Middle frontal gyrus (tissue), 1 donor: ENCODE measurements around the gene MEGF9.
"Not testable (repeated sequence)": the region's sequence is repeated elsewhere in the genome, so short reads cannot be mapped to it uniquely, and the experiment has no call there.

Experiments
- DNase-seq: peaks from one replicate; pipeline ENCODE4 v3.0.0-alpha.2; 2015; ENCODE audit warnings: low spot score; ENCODE audit errors: extremely low spot score

Gene MEGF9

GRCh38 chr9:120714088-120714845 is at the start of gene MEGF9:
MEGF9 (minus strand) TSS chr9:120714470; CDS start chr9:120714358, 112 bp downstream.
- peak; percentile 98 for DNase-seq

DNA sequence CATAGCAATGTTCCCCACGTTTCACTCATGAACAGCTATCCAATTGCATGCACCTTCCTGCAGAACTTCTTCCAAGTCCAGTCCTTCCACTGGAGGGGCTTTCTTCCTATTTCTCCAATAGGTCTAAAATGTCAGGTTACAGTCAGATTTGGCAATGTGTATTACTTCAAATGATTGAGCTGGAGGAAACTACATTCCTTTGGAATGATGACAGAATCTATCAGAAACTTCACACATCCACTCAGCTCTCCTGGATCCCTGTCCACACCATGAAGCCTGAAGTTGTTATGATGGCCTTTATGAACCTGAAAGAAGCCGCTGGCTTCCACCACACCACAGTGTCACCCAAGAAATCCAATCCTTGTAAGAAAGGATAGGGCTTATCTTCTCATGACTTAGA is 46.7 kb upstream of the MEGF9 start:
- DNase-seq: no peak

DNA sequence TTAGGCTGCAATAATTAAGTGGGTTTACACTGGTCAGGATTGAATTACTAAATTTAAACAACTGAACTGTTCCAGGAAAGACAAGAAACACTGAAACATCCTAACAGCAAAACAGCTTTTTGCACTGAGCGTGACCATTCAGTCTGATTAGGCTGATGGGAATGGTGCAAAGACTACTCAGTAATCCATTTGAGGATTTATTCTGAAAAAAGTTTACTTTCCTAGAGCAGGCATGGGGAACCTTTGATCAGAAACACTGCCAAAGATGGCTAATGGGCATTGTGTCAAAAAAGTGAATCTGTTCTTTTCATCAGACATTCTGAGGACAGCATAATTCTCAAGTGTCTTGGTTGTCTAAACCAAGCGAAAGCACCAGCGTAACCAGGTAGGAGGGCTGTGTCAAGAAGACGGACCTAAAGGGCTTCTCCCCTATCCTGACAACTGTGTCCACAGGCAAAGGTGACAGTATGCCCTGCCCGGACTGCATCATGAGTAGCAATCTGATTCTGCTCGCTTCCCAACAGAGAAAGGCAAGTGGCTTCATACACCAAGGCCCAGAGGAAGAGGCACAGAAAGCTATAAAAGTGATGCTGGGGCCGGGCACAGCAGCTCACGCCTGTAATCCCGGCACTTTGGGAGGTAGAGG is 45.6 kb upstream of the MEGF9 start:
- no peak for DNase-seq

DNA sequence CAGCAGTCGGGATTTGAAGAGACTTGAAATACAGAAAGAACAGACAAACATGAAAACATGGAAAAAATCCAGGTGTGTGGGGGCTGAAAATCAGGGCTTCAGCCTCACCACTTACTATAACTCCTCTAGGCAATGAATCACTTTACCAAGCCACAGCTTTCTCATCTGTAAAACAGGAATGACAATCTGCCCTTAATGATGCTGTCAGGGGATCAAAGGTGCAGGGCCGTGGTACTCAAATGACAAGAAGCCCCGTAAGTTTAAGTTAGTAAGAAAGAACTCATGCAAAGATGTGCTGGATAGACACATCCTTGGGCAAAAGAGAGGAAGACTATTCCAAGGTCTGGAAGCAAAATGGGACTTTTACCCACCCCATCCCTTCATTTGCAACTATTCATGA is 44.3 kb upstream of the MEGF9 start:
- no peak for DNase-seq

GRCh38 chr9:120757026-120757913 is 43.0 kb upstream of the MEGF9 start:
- no peak for DNase-seq

DNA sequence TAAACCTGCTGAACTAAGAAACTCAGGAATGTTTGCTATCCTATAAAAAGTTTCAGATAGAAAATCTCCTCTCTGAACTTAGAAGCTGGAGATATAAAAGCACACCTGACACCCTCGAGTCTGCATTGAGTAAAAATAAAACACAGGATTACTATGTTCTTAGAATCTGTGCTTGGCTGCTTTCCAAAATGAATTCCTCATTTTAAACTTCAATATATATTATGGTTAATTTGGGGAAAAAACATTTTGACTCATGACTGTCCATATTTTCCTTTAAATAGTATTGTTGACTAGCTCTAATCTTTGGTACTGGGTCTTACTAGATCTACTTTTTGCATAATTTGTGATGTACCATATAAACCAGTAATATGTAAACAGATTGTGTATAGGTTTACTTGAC is 42.3 kb upstream of the MEGF9 start:
- no peak for DNase-seq

- peak; percentile 54 for DNase-seq
Measured at GRCh38 chr9:120755810-120756434, 41.7 kb upstream of the MEGF9 start.

- DNase-seq: no peak
Measured at GRCh38 chr9:120755044-120755443, 40.8 kb upstream of the MEGF9 start.

DNA sequence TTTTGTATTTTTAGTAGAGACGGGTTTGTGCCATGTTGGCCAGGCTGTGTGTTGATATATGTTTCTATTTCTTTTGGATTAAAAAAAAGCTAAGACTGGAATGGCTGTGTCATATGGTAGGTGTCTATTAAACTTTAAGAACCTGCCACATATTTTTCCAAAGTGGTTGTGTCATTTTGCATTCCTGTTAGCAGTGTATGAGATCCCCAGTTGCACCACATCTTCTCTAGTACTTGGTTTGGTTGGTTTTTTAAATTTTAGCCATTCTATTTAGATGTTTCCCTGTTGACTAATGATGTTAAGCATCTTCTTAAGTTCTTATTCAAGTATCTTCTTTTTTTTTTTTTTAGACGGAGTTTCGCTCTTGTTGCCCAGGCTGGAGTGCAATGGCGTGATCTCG is 36.2 kb upstream of the MEGF9 start:
- no peak for DNase-seq

GRCh38 chr9:120746366-120746765 is 32.1 kb upstream of the MEGF9 start:
- not testable (repeated sequence) for DNase-seq

GRCh38 chr9:120745278-120745677 is 31.0 kb upstream of the MEGF9 start:
- DNase-seq: no peak

DNA sequence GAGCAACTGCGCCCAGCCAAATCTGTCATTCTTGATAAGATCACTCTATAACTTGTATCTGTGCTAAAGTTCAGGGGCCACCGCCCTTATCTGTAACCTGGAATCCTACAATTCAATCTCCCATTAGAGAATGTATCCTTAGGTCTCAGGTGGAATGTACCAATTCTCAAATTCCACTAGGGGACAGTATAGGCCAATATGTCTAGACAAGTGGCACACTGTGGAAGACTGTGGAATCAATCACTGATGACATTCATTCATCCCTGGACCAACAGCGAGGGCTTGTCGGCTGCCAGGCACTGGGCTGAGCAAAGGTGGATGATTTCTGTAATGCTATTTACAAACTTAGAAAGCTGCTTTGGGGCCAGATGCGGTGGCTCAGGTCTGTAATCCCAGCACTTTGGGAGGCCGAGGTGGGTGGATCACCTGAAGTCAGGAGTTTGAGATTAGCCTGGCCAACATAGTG is 28.7 kb upstream of the MEGF9 start:
- no peak for DNase-seq

GRCh38 chr9:120741701-120742100 is 27.4 kb upstream of the MEGF9 start:
- DNase-seq: no peak

DNA sequence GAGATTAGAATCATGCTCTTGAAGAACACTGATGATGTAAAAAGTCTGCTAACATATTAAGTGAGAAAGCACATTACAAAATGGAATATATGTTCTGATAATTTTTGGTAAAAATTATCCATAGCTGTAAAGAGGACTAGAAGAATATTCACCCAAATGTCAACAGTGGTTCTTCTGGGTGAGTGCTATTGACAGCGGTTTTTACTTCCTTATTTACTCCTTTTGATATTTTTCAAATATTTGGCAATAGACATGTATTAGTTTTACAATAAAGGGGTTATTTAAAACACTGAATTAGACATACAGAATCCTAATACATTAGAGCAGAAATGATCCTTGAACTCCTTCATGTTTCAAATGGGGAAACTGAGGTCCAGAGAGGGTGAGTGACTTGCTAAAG is 26.9 kb upstream of the MEGF9 start:
- no peak for DNase-seq

DNA sequence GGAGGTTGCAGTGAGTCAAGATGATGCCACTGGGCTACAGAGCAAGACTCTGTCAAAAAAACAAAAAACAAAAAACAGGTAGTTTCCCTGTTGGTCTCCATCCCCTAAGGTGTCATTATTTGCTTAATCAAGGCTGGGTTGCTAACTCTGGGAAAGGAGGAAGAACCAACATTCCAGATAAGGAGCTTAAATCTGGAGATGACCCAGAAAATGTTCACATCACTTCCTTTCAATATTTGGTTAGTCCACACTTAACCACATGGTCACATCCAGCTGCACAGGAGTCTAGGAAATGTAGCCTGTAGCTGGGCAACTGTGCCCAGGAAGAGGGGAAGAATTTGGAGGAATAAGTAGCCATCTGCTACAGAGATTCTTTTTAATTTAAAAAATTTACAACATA is 25.9 kb upstream of the MEGF9 start:
- no peak for DNase-seq

DNA sequence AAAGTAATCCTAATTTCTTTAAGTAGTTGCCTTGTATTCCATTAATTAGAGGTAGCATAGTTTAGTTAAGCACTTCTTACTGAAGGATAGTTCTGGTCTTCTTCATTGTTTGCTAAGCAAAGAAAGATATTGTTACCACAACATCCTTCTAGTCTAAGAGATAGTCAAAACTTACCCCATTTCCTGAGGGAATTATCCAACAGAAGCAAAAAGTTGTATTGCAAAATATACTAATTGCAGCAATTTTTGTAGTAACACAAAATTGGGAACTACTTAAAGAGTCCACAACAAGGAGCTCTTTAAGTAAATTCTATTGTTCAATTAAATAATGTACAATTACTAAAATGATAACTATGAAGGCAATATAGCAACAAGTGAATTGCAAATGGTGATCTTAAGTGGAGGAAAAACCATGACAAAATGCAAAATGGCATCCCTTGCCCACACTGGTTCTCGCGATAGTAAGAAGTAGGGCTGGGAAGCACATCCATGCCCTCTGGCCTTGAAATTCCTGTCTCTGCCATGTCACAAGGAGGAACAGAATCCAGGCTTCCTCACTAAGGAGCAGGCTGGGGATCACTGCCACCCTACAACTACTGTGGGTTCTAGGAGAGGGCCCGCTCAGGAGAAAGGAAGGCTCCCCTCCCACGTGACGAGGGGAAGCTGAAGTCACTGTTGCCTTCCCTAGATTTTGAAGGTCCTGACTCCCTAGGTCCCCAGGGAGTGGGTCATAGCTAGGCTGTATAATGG is 23.3 kb upstream of the MEGF9 start:
- no peak for DNase-seq

DNA sequence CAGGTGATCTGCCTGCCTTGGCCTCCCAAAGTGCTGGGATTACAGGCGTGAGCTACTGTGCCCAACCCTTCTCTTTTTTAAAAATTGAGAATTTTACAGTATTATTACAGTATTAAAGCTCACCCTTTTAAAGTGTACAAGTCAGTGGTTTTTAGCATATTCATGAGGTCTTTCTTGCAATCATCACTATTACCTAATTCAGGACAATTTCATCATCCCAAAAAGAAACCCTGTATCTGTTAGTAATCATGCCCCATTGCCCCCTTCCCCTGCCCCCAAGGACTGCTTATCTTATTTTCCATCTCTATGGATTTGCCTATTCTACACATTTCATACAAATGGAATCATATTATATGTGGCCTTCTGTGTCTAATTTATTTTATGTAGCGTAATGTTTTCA is 22.6 kb upstream of the MEGF9 start:
- DNase-seq: no peak

GRCh38 chr9:120735415-120736126 is 21.3 kb upstream of the MEGF9 start:
- no peak for DNase-seq

DNA sequence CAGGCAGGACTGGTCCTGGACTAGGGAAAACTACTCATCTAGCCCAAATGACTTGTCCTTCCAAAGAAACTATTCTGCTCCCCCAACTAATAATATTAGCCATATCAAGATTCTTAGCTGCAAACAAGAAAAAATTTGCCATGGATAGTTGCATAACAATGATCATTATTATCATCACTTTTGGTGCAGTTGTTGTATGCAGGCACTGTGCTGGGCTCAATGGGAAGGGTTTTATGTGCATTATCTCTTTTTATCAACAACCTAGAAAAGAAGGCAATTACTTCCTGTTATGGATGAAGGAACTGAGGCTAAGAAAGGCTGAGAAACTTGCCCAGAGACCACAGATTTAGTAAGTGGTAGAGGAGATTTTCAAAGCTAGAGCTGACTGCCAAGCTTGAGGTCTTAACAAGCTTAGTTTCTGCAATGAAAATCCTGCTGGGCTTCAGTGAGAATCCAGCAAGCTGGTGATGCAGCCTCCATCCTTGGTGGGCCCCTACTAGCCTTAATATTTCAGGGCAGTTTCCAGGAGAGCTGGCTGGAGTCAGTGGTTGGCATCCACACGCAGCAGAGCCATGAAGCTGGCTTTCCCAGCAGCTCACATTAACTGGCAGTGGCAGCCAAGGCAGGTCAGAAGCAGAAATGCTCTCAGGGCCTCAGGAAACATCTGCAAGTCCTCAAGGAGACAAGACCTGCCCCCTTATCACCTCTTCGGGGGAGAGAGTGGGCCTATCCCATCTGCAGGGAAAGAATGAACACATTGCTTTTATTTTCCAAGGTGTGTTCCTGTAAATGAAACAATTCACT is 20.5 kb upstream of the MEGF9 start:
- DNase-seq: no peak
